NCI-H187 (cell line): Measurements from ENCODE around the gene ATRNL1.
A peak's percentile ranks its signal among the peaks of the same experiment; 100 is the strongest.
"Not testable (repeated sequence)": the region's sequence is repeated elsewhere in the genome, so short reads cannot be mapped to it uniquely, and the experiment has no call there.

Experiments used
- DNase-seq, 2 experiments: peaks; one replicate each; lab custom pipeline; 2025; lab: John Stamatoyannopoulos, UW

ATRNL1 gene

DNA sequence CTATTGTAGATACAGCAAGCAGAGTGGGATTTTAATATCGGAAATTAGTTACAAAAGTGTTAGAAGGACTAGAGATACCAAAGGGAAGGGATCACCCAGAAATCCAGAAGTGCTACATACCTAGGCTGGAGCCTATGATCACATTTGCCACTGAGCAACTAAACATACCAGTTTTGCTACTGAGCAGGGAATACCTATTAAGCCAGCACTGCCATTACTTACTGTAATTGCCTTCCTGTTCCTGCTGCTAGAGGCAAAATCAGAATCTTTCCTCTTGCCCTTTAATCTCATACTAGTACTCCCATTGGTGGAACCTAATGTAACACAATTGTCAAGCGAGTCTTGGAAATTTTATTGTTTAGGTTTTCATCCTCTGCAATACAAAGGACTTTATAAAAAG lies 121.7 kb downstream of the ATRNL1 start:
- no peak for DNase-seq

DNA sequence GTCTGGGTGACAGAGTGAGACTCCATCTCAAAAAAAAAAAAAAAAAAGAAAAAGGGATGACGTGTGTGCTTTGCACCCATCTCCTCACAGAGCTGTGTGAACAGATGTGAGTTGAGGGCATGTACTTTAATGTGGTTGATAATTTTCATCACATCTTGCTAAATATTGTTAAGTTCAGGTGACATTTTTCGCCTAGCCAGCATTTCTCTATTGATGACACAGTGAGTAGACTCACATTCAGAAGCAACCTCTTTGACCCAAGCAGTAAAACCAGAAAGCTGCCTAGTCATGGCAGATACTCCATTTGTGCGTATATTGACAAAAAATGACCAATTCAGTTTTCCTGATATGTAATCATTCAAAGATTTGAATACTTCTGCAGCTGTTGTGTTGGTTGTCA lies 126.0 kb downstream of the ATRNL1 start:
- DNase-seq: no peak

DNA sequence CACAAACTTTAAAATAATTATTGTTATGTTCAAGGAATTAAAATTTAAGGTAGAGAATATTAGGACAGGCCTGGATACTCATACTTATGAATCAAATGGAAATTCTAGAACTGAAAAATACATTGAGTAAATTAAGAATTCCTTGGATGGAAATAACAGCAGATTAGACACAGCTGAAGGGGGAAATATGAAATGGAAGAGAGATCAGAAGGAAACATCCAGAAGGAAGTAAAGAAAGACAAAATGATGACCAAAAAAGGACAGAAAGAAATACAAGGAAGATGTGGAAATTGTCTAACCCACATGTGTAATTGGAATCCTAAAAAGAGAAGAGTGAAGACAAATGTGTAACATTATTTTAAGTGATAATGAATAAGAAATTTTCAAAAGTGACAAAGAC lies 128.9 kb downstream of the ATRNL1 start:
- no peak for DNase-seq

DNA sequence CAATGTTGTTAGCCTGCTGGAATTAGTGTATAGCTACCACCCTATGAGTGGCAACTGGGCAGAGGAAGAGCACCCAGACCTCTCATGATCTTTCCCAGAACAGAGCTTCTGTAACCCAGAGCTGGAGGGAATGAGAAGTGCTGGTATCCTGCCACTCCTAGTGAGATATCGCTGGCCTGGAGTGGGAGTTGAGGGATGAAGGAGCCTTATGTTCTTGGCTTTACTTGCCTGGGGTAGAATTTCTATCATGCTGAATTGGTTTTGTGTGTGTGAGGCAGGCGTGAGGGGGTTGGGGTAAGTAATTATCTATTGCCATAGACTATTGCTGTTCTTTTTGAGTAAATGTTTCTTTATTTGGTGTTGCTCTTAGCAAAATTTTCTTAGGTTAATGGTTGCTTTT lies 146.6 kb downstream of the ATRNL1 start:
- DNase-seq: no peak

DNA sequence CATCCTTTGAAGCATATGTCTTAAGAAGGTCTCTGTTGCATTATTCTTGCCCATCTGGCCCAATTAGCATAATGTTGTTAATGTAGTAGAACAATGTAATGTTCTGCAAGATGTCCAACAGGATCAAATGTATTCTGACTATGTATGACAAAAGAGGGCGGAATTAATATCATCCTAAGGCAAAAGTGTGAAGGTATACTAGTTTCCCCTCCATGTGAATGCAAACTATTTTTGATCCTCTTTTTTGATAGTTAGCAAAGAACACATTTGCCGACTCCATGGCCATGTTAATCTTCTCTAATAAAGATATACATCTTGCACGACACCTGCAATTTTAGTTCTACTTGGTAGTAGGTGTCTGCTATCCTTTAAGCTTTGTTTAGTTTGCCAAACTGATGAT lies 157.6 kb downstream of the ATRNL1 start:
- DNase-seq: no peak

DNA sequence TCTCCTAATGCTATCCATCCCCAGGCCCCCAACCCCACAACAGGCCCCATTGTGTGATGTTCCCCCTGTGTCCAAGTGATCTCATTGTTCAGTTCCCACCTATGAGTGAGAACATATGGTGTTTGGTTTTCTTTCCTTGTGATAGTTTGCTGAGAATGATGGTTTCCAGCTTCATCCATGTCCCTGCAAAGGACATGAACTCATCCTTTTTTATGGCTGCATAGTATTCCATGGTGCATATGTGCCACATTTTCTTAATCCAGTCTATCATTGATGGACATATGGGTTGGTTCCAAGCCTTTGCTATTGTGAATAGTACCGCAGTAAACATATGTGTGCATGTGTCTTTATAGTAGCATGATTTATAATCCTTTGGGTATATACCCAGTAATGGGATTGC lies 160.6 kb downstream of the ATRNL1 start:
- DNase-seq: not testable (repeated sequence)

DNA sequence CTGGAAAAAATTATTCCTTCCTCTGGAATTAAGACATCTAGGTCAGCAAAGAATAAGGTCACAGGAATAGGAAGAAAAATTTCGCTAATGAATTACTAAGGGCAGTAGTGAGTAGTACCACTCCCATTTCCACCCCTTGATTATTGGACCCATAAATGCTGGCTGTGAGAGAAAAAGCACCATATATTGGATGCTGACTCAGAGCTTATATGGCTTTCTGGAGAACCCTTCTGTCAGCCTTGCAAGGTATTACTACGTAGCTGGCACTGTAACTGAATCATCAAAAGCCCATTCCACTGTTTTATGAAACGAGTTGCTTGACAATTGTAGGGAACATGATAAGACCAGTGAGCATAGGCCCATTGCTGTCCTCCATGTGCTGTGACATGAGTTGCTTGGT lies 179.3 kb downstream of the ATRNL1 start:
- no peak for DNase-seq

DNA sequence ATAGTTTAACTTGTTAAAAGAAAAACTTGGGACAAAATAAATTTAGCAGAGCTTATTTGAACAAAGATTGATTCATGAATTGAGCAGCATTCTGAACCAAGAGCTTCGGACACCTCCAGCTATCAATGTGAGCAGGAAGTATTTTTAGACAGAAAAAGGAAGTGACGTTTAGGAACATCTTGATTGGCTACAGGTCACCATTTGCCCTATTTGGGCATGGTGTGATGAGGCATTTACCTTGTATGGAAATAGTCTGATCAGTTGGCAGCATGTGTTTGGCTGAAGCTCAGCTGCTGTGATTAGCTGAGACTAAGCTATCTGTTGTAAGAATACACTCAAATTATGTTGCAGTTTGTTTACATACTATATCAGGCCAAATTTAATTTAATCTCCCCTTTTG lies 185.1 kb downstream of the ATRNL1 start:
- no peak for DNase-seq

DNA sequence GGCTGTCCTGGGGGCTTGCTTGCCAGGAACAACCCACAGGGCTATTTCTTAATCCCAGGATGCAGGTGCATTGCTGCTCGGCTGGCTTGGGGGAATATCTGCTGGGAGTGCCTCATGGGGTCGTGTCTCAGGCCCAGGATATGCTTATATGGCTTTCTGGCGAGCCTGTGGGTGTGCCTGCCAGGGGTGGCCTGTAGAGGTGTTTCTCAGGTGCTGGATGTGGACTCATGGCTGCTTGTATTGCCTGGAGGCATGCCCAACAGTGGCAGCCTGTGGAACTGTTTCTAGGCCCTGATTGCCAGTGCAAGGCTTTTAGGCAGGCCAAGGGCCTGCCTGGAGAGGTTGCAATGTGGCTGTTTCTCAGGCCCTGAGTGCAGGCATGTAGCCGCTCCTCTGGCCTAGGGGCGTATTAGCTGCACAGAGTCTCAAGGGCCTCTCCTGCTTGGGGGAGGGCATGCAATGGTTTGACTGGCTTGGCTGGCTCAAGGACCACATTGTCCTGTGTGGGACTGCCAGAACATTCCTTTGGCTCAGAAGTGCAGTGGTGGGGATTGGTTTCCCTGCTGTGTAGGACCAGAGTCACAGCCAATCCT lies 202.1 kb downstream of the ATRNL1 start:
- DNase-seq: no peak

DNA sequence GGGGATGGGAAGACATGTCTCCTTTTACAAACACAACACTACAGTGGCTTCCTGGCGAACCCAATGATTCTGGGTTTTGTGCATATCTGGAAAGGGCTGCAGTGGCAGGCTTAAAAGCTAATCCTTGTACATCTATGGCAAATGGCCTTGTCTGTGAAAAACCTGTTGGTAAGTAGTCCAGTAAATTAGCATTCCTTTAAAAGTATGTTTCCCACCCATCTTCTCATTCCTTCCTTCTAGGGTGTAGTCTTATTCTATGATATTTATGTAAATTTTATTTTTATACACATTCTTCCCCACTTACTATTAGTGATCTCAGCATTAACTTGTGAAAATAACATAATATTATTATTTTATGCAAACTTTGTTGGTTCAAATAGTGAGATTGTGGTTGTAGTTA lies 206.9 kb downstream of the ATRNL1 start:
- no peak for DNase-seq

DNA sequence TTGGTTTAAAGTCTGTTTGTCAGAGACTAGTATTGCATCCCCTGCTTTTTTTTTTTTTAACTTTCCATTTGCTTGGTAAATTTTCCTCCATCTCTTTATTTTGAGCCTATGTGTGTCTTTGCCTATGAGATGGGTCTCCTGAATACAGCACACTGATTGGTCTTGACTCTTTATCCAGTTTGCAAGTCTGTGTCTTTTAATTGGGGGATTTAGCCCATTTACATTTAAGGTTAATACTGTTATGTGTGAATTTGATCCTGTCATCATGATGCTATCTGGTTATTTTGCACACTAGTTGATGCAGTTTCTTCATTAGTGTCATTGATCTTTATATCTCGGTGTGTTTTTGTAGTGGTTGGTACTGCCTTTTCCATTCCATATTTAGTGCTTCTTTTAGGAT lies 226.5 kb downstream of the ATRNL1 start:
- not testable (repeated sequence) for DNase-seq

DNA sequence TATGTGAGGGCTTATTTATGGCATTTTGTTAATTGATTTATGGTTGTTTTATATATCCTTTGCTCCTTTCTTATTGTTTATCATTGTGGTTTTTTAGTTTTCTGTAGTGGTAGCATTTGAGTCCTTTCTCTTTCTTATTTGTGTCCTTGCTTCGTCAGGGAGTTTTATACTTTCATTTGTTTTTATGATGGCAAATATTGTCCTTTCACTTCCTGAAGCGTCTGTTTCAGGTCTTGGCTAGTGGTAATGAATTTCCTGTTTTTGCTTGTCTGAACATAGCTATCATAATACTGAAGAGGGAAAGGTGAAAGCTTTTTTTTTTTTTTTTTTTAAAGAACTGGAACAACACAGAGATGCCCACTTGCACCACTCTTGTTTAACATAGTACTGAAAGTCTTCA lies 228.2 kb downstream of the ATRNL1 start:
- DNase-seq: no peak

DNA sequence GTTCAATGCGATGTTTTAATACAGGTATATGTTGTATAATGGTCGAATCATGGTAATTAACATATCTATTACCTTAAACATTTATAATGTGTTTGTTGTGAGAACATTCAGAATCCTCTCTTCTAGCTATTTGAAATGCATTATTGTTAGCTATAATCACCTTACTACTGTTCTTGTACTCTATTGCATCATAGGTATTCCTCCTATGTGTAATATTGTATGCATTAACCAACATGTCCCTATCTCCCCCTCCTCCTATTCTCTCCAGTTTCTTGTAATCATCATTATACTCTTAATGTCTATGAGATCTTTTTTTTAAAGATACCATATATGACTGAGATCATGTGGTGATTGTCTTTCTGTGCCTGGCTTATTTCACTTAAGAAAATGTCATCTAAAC lies 235.2 kb downstream of the ATRNL1 start:
- DNase-seq: no peak

DNA sequence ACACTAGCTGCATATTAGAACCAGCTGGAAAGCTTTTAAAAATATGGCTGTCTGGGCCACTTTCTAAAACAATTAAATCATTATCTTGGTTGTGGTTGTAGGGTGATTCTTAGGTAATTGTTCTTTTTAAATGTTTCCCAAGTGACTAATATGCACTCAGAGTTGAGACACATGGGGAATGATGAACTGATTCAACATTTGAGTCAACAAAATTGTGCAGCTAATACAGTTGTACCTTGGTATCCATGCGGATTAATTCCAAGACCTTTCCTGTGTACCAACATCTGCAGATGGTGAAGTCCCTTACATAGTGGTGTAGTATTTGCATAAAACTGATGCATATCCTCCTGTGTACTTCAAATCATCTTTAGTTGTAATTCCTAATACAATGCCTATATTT lies 242.2 kb downstream of the ATRNL1 start:
- DNase-seq: no peak

DNA sequence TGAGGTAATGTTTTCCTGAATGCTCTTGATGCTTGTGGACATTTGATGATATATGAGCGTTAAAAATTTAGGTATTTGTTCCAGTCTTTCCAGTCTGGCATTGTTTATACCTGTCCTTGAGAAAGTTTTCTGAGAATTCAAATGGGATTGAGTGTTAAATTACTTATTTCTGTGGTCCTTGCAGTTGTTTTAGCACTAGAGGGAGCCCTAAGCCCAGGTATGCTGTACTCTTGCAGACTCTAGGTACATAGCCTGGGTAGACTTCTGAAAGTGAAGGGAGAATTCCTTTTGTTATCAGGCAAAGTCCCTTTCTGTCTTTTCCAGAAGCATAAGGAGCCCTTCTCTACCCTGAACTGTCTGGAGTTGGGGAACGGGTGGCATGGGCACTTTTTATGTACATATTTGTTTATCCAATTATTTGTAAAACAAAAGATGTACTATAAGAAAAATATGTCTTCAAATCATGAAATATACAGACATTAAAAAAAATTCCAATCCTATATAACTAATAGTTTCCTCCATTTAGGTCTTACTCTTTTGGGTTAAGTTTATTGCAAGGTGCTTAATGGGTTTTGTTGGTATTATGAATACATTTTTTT lies 262.1 kb downstream of the ATRNL1 start:
- DNase-seq: no peak

DNA sequence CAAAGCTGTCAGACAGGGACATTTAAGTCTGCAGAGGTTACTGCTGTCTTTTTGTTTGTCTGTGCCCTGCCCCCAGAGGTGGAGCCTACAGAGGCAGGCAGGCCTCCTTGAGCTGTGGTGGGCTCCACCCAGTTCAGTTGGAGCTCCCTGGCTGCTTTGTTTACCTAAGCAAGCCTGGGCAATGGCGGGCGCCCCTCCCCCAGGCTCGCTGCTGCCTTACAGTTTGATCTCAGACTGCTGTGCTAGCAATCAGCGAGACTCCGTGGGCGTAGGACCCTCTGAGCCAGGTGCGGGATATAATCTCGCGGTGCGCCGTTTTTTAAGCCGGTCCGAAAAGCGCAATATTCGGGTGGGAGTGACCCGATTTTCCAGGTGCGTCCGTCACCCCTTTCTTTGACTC lies 274.8 kb downstream of the ATRNL1 start:
- DNase-seq: not testable (repeated sequence)

DNA sequence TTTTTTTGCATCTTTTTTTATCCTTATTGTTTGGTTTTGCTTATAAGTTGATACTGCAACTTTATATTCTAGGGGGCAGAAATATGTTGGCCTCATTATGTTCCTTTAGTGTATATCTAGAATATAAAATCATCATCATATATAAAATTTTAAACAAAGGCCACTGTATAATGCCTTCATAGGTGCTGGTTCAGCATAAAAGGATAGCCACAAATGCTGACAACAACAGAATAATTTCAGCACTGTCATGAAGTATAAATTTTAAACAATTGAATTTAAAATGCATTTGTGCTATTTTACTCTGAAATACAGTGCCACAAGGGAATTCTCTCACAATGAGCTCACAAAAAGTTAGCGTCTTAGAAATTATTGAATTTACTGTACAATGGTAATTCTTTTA lies 285.9 kb downstream of the ATRNL1 start:
- no peak for DNase-seq

DNA sequence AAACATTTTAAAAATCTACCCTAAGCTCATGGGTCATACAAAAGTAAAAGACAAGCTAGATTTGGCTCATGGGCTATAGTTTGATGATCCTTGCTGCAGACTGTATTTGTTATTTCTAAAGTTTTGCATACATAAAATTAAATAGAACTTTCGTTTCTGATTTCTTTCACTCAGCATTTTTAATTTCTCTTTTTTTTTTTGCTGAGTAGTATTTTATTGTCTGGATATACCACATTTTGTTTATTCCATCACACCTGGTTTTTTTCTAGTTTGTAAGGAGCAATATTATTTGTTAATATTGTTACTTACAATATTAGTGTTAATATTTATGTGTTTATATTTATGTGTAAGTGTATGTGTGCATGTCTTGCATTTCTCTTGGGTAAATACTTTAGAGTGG lies 291.5 kb downstream of the ATRNL1 start:
- DNase-seq: no peak

DNA sequence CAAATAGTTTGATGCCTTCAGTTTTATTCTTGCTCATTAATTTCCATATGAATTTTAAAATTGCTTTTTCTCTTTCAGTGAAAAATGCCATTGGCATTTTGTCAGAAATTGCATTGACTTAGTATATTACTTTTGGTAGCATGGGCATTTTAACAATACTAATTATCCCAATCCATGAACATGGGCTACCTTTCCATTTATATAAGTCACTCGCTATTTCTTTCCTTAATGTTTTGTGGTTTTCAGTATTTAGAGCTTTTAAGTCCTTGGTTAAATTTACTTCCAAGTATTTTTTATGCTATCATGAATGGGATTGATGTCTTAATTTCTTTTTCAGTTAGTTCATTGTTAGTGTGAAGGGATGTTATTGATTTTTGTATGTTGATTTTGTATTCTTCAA lies 297.4 kb downstream of the ATRNL1 start:
- no peak for DNase-seq

DNA sequence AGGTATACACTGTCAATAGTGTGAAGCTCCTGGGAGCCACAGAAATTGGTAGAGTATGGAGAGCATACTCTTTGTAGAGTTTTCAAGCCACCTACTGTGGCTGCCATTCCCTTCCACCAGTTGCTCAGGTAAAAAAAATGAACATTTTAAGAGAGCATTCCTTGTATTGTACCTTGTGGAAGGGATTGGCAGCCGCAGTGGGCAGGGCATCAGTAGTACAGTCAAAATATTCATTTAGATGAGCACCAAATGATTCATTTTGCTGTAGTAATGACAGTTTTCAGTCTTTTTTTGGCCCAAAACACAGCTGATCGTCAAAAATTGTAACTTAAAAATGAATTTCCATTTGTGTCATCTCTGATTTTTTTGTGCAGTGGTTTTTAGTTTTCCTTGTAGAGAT lies 304.9 kb downstream of the ATRNL1 start:
- DNase-seq: no peak

DNA sequence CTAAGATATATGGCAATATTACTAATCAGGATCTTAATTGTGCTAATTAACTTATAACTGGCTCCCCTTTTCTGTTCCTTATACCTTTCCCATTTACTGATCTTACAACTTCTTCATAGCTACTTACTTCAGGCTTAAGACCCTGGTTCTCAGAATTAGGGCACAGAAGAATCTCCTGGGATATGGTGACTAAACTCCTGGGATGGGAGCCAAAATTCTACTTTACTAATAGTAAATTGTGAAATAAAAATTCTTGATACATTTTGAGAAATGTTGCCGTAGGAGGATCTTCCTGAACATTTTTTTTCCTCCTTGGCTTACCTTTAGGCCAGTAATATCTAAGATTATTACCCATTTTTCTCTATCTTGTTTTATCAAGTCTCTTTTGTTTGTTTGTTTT lies 309.5 kb downstream of the ATRNL1 start:
- no peak for DNase-seq

DNA sequence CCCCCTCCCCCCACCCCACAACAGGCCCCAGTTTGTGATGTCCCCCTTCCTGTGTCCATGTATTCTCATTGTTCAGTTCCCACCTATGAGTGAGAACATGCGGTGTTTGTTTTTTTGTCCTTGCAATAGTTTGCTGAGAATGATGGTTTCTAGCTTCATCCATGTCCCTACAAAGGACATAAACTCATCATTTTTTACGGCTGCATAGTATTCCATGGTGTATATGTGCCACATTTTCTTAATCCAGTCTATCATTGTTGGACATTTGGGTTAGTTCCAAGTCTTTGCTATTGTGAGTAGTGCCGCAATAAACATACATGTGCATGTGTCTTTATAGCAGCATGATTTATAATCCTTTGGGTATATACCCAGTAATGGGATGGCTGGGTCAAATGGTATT lies 312.7 kb downstream of the ATRNL1 start:
- not testable (repeated sequence) for DNase-seq

DNA sequence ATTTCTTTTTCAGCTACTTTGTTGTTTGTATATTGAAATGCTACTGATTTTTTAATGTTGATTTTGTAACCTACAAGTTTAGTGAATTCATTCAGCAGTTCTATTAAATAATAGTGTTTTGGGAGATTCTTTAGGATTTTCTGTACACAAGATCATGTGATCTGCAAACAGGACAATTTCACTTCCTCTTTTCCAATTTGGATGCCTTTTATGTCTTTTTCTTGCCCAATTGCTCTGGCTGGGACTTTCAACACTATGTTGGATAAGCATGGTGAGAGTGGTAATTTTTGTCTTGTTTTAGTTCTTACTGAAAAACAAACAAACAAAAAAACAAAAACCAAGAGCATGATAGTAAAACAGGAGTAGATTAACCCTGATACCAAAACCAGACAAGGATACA lies 316.2 kb downstream of the ATRNL1 start:
- no peak for DNase-seq

DNA sequence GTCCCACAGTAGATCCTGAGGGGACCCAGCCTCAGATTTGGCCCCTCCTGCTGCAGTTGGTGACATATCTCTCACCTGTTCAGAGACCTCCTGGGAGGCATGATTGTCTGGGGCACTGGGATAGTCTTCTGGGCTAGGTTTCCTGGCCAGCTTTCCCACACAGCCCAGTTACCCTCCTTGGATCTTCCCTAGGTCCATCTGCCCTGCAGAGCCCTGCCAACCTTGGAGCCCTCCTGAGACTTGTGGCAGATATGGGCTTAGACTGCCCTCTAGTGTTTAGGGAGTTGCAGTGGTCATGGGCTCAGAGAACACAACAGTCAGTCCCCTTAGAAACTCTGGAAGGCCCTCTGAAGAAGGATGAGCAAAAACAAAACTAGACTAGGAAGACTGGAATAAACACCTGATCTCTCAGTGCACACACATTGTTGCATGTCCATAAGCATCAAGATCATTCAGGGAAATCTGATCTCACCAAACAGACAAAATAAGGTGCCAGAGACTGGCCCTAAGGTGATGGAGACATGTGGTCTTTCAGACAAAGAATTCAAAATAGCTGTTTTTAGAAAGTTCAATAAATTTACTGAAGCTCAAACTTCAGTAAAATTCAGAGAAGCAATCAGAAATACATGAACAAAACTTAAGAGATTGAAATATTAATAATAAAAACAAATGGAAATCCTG lies 324.6 kb downstream of the ATRNL1 start:
- DNase-seq: peak in 1 of 2 experiments; percentile 0
